ENCODE data around the gene GMPS. TPM values are rescaled to one million over a fixed set of nuclear protein-coding genes. Genes with fewer than 3 reads are reported as not detected.
A peak's percentile ranks its signal among the peaks of the same experiment; 100 is the strongest.

GMPS gene
- total RNA-seq, 1 experiment from 2014 or later, result 119 TPM

DNA sequence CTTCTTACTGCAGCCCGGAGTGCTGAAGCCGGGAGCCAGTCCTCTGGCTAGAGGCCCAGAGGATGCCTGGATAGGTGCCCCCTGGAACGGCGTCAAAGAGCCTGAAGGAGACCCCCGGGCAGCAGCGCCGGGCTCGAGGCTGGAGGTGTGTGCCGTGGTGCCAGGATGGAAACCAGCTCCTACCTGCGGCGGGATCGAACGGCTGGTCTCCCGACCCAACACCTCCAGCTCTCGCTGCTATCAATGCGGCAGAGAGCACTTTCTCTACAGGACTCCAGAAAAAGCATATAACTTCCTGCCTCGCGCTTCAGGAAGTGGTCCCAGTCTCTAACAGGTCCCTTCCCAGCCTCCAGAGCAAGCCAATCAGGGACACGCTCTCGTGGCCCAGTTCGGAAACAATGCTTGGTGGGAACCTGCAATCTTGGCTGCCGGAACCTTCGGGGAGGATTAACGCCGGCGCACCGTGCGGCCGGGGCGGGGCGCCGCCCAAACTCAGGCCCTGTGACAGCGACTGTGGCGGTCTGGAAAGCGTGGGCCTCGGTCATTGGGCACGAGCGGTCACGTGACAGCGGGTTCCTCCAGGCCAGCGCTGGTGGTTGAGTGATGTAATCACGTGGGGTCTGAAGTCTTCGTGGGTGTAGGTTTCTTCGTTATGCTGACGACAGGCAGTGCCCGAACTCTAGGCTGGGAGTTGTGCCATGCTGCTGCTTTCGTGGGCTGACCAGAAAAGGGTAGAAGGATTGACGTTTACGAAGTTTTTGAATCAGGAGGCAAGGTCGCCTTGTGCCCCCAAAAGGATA is 16.1 kb upstream of the GMPS start, which contains the start of gene SLC33A1:
SLC33A1 (minus strand) TSS at position 287 of the 800 bp plus-strand sequence. CDS start 430 bp downstream, outside the sequence.
- H3K9me2 ChIP-seq (ENCODE audit: insufficient read depth), result no peaks in the 10 kb centered on the region
- peak; percentile 94 for ATAC-seq
- H4K20me1 ChIP-seq (ENCODE audit: insufficient read depth), result no peaks in the 10 kb centered on the region
- H3K9me3 ChIP-seq (ENCODE audit: control insufficient read depth in 1 of 2, insufficient read depth in 1 of 2, low read depth in 1 of 2, low read length in 2 of 2), result no peaks in the 10 kb centered on the region
- POLR2A ChIA-PET, result interaction anchor here (0.6 to 1.5 kb wide), 5 partner anchors 14 to 67 kb away, joined by 3 to 4 read pairs (median 3); partner anchors contain the start of gene C3orf33
- no peaks in the 10 kb centered on the region for H3K36me3 ChIP-seq (ENCODE audit: control insufficient read depth in 1 of 2, insufficient read depth in 2 of 2, low read length in 2 of 2)
- peak; percentile 99 for DNase-seq (ENCODE audit: low read depth, low spot score)
- no TSS peak for BruUV-seq (replicated peaks)
- intact Hi-C loops (cut with micrococcal nuclease), result loop anchor here (1.0 to 5.0 kb wide), 3 partner anchors 16 to 107 kb away; partner anchors contain the start of genes C3orf33, GMPS and PLCH1
- H3K79me2 ChIP-seq (ENCODE audit: insufficient read depth, low read length), result peaks cover 40% of the 10 kb centered on the region
- peak within 1 kb of the TSS; percentile 78 for H3K4me2 ChIP-seq (ENCODE audit: low read length)
- peak within 1 kb of the TSS; percentile 91 to 98 for H3K4me3 ChIP-seq (replicated peaks in 1 of 2; ENCODE audit: low read depth in 1 of 2, low read length in 2 of 2)
- peak within 1 kb of the TSS; percentile 81 for H3K27ac ChIP-seq (ENCODE audit: low read depth, low read length)
- peak within 1 kb of the TSS; percentile 77 for H2AFZ ChIP-seq (ENCODE audit: low read depth, low read length, poor library complexity, severe bottlenecking)
- RAD21 ChIA-PET (ENCODE audit: low non-redundant PET in 1 of 2, low total read pairs in 2 of 2, uncharacterized antibody in 2 of 2, unreplicated experiment in 2 of 2), result no interaction called here
- H3K4me1 ChIP-seq (ENCODE audit: control insufficient read depth in 1 of 2, insufficient read depth in 2 of 2, low read length in 2 of 2), result peaks cover 7 to 18% of the 10 kb centered on the region in 2 experiments
- no peaks in the 10 kb centered on the region for H3K27me3 ChIP-seq (ENCODE audit: insufficient read depth, low read length)
- CTCF ChIA-PET, result interaction anchor here (1.8 kb wide), 1 partner anchor 48 kb away, joined by 7 read pairs; the partner anchor contains the start of gene C3orf33
- peak within 1 kb of the TSS; percentile 84 for H3K9ac ChIP-seq (ENCODE audit: low read length)
- TF ChIP-seq, protein P1, sequence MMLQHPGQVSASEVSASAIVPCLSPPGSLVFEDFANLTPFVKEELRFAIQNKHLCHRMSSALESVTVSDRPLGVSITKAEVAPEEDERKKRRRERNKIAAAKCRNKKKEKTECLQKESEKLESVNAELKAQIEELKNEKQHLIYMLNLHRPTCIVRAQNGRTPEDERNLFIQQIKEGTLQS (IDR thresholded peaks at IDR 0.05), result no peak
- TF ChIP-seq YY1 (IDR thresholded peaks at IDR 0.05; ENCODE audit: extremely low read depth, insufficient replicate concordance, low read depth, low read length), result peak; percentile 87
- TF ChIP-seq SRF (IDR thresholded peaks at IDR 0.05; ENCODE audit: low read depth), result peak; percentile 90
- TF ChIP-seq EGR1 (IDR thresholded peaks at IDR 0.05; ENCODE audit: low read depth), result peak; percentile 83
- TF ChIP-seq FOSL1 (IDR thresholded peaks at IDR 0.05; ENCODE audit: low read depth), result 0 out of 2 replicates have a peak, but pooled peaks have one; percentile 15
- TF ChIP-seq ZNF274 (IDR thresholded peaks at IDR 0.05; ENCODE audit: low read depth, low read length), result no peak
- TF ChIP-seq TCF7L2 (IDR thresholded peaks at IDR 0.05; ENCODE audit: borderline replicate concordance, extremely low read depth, insufficient read depth, insufficient read length), result peak; percentile 40
- TF ChIP-seq, protein P2, sequence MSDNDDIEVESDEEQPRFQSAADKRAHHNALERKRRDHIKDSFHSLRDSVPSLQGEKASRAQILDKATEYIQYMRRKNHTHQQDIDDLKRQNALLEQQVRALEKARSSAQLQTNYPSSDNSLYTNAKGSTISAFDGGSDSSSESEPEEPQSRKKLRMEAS (IDR thresholded peaks at IDR 0.05), result peak; percentile 97
- TF ChIP-seq ELF1 (IDR thresholded peaks at IDR 0.05; ENCODE audit: borderline replicate concordance, low read depth), result peak; percentile 79
- TF ChIP-seq CEBPB (IDR thresholded peaks at IDR 0.05; ENCODE audit: low read depth), result peak; percentile 73; the same call in 1 of the 2 replicates
- 0 out of 2 replicates have a peak, but pooled peaks have one; percentile 6 for TF ChIP-seq JUND (IDR thresholded peaks at IDR 0.05)
- TF ChIP-seq SIN3A (IDR thresholded peaks at IDR 0.05; ENCODE audit: low read depth), result peak; percentile 91
- TF ChIP-seq, protein P3, sequence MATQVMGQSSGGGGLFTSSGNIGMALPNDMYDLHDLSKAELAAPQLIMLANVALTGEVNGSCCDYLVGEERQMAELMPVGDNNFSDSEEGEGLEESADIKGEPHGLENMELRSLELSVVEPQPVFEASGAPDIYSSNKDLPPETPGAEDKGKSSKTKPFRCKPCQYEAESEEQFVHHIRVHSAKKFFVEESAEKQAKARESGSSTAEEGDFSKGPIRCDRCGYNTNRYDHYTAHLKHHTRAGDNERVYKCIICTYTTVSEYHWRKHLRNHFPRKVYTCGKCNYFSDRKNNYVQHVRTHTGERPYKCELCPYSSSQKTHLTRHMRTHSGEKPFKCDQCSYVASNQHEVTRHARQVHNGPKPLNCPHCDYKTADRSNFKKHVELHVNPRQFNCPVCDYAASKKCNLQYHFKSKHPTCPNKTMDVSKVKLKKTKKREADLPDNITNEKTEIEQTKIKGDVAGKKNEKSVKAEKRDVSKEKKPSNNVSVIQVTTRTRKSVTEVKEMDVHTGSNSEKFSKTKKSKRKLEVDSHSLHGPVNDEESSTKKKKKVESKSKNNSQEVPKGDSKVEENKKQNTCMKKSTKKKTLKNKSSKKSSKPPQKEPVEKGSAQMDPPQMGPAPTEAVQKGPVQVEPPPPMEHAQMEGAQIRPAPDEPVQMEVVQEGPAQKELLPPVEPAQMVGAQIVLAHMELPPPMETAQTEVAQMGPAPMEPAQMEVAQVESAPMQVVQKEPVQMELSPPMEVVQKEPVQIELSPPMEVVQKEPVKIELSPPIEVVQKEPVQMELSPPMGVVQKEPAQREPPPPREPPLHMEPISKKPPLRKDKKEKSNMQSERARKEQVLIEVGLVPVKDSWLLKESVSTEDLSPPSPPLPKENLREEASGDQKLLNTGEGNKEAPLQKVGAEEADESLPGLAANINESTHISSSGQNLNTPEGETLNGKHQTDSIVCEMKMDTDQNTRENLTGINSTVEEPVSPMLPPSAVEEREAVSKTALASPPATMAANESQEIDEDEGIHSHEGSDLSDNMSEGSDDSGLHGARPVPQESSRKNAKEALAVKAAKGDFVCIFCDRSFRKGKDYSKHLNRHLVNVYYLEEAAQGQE (IDR thresholded peaks at IDR 0.05; ENCODE audit: low read depth), result no peak
- no peak for TF ChIP-seq EZH2 (IDR thresholded peaks at IDR 0.05)
- TF ChIP-seq, protein P4, sequence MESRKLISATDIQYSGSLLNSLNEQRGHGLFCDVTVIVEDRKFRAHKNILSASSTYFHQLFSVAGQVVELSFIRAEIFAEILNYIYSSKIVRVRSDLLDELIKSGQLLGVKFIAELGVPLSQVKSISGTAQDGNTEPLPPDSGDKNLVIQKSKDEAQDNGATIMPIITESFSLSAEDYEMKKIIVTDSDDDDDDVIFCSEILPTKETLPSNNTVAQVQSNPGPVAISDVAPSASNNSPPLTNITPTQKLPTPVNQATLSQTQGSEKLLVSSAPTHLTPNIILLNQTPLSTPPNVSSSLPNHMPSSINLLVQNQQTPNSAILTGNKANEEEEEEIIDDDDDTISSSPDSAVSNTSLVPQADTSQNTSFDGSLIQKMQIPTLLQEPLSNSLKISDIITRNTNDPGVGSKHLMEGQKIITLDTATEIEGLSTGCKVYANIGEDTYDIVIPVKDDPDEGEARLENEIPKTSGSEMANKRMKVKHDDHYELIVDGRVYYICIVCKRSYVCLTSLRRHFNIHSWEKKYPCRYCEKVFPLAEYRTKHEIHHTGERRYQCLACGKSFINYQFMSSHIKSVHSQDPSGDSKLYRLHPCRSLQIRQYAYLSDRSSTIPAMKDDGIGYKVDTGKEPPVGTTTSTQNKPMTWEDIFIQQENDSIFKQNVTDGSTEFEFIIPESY (IDR thresholded peaks at IDR 0.05; ENCODE audit: extremely low read depth, insufficient replicate concordance, low read length), result peak; percentile 78
- TF ChIP-seq CBX3 (IDR thresholded peaks at IDR 0.05; ENCODE audit: low read depth), result peak; percentile 99
- no peak for TF ChIP-seq EZH2phosphoT487 (IDR thresholded peaks at IDR 0.05; ENCODE audit: borderline replicate concordance)
- TF ChIP-seq ZFX (IDR thresholded peaks at IDR 0.05), result no peak
